ENCODE results near the gene CDH23.

GRCh38 chr10:71746344-71747037, 349.8 kb downstream of the CDH23 start:
- TF ChIP-seq CTCF (IDR thresholded peaks at IDR 0.05) (no peak), POLR2A (IDR thresholded peaks at IDR 0.05) (no peak)

Data from uterus (tissue), 2 donors.